Raji (cell line): ENCODE data around the gene MRGPRF.

ENCODE experiments used
- POLR2A ChIP-seq: IDR thresholded peaks from 2 replicates; pipeline ENCODE4 v1.6.1; 2011; ENCODE audit warnings: low read depth, low read length, control low read depth; ENCODE audit not compliant: insufficient read depth

MRGPRF gene

DNA sequence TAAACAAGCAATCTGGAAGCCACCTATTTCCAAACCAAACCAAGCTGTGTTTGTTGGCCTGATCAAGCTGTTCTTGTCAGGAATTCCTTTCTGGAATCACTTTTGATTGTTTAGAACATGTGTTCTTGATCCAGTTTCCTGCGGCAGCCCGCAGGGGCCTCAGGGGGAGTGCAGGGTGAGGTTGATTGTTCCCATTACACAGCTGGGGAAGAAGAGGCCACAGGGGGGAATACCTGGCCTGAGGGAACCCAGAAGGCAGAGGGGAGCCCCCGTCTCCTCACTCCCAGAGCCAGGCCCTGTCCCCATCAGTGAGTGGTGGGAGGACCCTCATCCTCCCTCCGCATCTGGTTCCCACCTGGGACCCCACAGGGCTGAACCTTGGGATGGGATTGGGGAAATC is 36.5 kb downstream of the MRGPRF start:
- no peak for TF ChIP-seq POLR2A

DNA sequence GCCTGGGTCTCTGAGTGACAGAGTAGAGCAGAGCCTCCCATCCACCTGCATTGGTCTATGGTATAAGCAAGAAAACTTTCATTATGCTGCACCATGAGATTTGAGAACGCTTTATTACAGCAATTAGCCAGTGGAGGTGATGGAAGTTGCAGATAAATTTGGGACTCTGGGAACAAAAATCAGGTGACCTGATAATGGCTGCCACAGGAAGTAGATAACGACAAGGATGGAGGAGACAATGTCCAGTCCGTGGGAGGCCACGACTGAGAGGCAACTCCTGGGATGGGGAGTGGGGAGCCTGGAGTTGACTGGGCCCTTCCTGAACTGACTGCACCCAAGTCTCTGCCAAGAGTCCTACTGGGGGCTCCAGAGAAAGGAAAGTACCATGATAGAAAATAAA is 37.0 kb downstream of the MRGPRF start:
- no peak for TF ChIP-seq POLR2A

DNA sequence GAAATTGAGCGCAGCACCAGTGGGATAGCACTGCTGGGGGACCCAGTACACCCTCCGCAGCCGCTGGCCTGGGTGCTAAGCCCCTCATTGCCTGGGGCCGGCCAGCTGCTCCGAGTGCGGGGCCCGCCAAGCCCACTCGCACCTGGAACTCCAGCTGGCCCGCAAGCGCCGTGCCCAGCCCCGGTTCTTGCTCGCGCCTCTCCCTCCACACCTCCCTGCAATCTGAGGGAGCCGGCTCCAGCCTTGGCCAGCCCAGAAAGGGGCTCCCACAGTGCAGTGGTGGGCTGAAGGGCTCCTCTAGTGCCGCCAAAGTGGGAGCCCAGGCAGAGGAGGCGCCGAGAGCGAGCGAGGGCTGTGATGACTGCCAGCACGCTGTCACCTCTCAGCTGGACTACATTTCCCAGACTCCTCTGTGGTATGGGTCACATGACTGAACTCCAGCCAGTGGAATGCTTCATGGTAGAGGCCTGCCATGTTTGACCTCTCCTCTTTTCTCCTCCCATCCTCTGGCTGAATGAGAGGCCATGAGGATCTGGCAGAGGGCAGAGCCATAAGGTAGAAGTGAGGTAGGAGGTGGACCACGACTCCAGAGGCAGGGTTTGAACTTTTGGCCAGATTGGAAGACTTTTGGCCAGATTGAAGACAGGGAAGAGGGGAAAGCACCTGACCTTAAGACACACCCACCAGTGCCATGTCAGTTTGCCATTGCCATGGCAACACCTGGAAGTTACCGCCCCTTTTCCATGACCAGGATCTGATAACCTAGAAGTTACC is 38.4 kb downstream of the MRGPRF start:
- no peak for TF ChIP-seq POLR2A

DNA sequence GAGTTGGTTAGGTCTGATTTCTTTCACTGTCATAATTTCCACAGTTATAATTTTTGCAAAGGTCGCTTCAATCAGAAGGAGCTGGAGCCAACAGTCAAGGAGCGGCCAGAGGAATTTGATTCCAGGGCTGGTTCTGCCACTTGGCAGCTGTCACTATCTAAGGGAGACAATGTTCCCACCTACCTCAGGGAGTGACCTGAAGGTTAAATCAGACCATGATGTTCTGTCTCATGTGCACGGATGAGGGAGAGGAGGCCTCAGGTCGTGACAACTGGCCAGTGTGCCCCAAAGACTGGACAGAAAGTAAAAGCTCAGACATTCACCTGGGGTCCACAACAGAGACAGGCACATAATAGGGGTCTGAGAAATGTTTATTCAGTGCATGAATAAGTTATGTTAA is 39.8 kb downstream of the MRGPRF start:
- no peak for TF ChIP-seq POLR2A

DNA sequence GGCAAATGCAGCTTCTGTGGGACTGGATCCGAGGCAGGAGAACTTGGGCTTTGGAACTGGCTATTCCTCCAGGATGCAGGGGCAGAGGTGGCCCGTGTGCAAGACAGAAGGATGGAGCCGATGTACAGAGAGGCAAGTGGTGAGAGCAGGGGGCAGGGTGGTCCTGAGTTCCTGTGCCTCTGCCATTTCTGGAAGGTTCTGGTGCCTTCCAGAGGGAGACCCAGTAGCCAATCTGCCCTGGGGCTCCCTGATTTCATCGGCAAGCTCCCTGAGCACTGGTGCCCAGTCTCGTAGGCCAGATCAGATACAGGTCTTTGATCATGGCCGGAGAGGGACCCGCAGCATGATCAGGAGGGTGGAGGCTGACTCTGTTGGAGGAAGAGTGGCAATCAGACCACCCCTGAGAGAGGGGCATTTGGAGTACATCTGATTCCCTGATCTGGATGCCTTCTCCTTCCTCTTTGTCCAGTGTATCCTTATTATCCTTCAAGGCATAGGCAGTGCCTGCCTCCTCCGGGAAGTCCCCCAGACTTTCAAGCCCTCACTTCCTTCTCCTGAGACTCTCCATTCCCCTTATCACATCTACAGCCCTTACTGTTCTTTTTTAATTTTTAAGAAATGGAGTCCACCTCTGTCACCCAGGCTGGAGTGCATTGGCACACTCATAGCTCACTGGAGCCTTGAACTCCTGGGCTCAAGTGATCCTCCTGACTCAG is 42.0 kb downstream of the MRGPRF start:
- TF ChIP-seq POLR2A, result no peak

DNA sequence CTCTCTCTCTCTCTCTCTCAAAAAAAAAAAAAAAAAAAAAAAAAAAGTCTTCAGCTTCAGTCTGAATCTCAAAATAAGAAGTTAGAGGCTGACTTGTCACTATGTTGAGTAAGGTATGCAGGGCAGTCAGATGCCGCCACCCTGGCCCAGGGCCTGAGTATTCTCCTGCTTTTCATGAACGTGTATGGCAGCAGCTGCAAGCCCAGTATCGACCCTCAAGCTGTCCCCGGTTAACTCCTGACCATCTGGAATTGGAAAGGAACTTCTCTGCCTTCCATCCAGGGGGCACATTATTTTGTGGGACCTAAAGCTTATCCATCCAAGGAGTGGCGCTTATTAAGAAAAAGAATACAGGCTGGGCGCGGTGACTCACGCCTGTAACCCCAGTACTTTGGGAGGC is 43.7 kb downstream of the MRGPRF start:
- TF ChIP-seq POLR2A, result no peak

DNA sequence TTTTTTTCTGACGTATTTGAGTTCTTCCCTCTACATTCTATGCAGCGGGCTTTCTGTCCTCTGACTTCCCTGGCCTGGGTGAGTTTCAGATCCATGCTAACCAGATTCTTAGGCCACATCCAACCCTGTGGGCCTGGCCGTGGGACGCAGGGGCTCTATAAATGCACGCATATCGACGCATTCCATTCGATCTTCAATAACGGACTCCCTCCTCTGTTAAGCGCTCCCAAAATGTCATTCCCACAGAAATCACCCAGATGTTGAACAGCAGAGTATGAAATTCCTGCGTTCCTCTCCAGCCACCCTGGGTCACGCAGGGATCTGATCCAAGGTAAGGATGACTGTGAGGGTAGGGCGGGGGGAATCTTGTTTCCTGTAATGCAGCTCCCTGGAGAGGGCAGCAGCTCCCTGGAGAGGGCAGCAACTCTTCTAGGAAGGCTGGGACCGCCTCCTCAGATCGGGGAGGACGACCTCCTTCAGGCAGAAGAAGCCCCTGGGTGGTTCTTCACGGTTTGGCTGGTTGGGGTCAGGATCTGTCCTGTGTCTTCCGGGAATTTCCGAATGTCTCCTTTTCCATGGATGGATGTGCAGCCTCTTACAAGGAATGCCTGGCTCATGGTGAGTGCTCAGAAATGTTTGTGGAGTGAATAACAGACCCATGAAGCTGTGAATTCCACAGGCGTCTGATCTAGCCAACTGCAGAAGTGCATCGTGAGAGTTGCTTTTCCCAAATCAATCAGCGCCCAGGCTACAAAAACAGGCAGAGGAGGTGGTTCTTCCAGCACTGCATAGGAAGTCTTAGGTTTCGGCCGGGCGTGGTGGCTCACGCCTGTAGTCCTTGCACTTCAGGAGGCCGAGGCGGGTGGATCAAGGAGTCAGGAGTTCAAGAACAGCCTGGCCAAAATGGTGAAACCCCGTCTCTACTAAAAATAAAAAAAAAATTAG is 44.5 kb downstream of the MRGPRF start:
- no peak for TF ChIP-seq POLR2A

DNA sequence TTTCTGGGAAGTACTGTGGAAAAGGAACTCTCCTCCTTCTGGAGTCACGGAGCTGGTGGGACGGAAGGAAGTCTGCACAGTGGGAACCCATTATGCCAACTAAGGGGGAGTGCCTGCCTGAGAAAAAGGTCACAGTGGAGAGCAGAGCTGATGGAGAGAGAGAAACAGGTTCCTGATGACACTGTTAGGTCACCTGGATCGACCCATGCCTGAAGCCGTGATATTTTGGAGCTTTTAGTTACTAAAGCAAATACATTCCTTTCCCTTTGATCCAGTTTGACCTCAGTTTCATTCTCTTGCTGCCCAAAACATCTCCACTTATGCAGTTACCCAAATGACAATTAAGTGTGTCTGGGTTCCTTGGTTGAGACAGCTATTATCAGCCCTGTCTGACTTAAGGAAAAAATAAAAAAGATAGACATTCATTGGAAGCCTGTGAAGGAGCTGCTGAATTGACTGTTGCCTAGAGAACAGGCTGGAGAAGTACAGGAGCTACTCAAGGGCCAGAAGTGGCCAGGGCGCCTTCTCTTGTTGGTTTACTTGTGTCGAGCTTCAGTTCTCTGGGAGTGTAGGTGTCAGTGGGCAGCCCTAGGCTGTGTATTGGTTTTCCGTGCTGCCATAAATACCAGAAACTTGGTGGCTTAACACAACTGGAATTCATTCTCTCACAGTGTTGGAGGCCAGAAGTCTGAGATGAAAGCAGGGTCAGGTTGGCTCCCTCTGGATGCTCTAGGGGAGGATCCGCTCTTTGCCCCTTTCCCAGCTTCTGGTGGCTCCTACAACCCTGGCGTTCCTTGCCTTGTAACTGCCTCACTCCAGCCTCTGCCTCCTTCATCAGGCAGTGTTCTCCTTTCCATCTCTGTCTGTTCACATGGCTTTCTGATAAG is 45.9 kb downstream of the MRGPRF start:
- no peak for TF ChIP-seq POLR2A

DNA sequence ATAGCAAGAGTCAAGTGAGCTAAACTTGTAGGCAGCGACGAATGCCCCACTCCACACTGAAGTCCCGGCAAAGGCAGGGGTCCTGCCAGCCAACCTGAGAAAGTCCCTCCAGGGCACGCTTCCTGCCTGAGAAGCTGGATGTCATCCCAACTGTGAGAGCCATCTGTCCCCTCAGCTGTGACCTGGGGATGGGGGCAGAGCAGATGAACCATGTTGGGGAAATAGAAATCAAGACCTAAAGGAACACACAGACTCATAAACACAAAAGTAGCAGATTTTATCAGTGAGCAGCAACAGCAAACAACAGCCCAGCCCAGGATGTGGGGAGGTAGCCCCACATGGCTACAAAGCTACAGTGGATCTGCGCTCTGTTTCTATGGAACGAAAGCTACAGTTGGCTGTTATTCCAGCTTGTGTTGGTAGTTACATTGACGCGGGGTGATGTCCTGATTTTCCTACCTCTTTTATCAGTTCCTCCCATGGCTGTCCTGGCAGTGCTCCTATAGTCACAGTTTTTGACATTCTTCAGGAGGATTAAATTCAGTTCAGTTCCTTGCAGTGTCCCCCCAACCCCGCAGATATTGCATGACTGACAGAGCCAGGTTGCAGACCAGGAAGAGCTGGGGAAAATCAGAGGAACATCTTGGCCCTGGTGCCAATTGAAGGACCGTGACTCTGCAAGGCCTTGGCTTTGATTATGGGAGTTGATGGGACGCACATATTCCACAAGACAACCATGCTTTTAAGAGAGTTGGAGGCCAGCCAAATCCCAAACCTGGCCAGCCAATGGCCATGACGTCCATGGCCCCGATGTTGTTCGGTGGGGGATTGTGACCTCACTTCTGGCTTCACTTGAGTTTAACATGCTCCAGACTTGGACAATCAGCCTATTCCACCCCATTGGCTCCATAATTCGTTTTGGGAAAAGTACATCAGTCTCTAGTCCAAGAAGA is 46.9 kb downstream of the MRGPRF start:
- no peak for TF ChIP-seq POLR2A

DNA sequence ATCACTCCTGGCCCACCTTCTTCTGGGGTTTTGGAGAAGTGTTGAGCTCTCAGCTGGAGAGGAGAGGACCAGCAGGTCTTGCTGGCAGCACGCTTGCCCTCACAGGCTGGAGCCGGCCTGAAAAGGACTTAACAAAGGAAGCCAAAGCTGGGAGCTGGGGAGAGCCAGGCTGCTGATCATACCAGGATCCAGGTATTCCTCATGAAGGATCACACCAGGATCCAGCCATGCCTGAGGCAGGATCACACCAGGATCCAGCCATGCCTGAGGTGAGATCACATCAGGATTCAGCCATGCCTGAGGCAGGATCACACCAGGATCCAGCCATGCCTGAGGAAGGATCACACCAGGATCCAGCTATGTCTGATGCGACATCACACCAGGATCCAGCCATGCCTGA is 49.3 kb downstream of the MRGPRF start:
- no peak for TF ChIP-seq POLR2A

DNA sequence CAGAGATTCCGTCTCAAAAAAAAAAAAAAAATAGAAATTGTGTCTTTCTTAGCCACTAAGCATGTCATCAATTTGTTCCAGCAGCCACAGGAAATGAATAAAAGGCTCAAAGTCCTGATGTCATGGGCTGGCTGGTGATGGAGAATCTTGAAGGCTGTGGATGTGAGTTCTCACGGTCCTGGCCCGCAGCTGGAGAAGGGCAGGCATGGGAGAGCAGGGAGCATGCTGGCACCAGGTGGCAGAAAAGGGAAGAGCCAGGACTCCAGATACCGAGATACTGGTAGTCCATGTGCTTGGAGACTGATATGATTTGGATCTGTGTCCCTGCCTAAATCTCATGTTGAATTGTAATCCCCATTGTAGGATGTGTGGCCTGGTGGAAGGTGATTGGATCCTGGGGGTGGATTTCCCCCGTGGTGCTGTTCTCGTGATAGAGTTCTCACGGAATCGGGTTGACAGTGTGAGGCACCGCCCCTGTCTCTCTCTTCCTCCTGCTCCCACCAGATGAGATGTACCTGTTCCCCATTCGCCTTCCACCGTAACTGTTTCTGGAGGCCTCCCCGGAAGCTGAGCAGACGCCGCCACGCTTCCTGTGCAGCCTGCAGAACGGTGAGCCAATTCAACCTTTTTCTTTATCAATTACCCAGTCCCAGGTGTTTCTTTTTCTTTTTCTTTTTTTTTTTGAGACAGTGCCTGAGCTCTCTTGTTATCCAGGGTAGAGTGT is 50.4 kb downstream of the MRGPRF start:
- no peak for TF ChIP-seq POLR2A

DNA sequence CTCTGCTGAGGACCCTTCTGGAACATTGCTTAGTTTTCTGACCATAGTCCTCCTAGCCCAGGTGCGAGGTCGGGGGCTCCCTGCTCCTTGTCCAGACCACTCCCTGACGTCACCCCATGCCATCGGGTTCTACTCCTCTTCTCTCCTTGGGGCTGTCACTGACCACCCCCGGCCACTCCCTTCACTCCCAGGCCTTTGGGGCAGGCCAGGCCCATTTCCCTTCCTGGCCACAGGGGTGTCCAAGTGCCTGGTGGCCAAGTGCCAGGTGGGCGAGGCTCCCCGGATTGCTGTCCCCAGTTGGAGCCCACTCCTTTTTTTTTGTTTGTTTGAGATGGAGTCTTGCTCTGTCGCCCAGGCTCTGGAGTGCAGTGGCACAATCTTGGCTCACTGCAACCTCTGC is 51.8 kb downstream of the MRGPRF start:
- TF ChIP-seq POLR2A, result no peak
